Activated CD4-positive, CD25-positive, alpha-beta regulatory T cell (primary cell): ENCODE measurements around the gene CENPB.
"Not testable (repeated sequence)": the region's sequence is repeated elsewhere in the genome, so short reads cannot be mapped to it uniquely, and the experiment has no call there.

Experiments
- DNase-seq, 4 experiments: peaks; one replicate each; lab custom pipeline; 2025; lab: John Stamatoyannopoulos, UW

CENPB gene

DNA sequence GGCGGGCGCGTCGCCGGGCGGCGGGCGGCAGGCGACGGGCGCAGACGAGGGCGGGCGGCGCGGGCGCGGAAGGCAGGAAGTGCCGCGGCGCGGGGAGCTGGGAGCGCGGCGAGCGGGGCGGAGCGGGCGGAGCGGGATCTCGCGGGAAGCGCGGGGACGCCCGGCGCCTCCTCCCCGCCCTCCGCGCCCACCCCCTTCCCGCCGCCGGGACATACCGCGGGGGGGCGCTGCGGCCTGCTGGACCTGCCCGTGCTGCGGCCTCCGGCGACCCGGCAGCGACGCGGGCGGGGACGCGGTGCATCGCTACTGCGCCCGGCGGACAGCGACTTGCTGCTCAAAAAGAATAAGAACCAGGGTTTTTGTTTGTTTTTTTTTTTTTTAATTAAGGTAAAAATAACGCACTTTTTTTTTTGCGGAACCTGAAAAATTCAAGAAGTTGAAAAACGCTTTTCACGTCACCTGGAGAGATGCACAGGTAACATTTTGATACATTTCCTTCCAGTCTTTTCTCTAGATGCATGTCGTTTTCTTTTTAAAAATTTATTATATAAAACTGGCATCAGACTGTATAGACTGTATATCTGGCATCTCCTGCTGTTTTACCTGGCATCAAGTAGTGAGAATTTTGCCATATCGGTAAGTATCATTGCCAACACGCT is at the start of gene CENPB:
Gene CENPB, minus strand, starts transcription at position 76 of the 659 bp plus-strand sequence. CDS start 257 bp downstream, outside the sequence.
- DNase-seq: peak; percentile 85 to 89 (median 86)

- no peak for DNase-seq
These were observed 49.6 kb upstream of the CENPB start for GRCh38 chr20:3836132-3836531.

GRCh38 chr20:3829891-3830290 is 43.4 kb upstream of the CENPB start:
- not testable (repeated sequence) for DNase-seq

DNA sequence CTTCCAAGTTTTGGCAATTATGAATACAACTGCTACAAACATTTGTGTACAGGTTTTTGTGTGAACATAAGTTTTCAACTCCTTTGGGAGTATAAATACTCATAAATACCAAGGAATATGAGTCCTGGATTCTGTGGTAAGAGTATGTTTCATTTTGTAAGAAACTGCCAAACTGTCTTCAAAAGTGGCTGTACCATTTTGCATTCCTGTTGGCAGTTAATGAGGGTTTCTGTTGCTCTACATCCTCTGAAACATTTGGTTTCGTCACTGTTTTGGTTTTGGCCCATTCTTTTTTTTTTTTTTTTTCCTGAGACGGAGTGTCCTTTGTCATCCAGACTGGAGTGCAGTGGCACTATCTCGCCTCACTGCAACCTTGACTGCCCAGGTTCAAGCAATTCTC is 42.3 kb upstream of the CENPB start:
- DNase-seq: no peak

DNA sequence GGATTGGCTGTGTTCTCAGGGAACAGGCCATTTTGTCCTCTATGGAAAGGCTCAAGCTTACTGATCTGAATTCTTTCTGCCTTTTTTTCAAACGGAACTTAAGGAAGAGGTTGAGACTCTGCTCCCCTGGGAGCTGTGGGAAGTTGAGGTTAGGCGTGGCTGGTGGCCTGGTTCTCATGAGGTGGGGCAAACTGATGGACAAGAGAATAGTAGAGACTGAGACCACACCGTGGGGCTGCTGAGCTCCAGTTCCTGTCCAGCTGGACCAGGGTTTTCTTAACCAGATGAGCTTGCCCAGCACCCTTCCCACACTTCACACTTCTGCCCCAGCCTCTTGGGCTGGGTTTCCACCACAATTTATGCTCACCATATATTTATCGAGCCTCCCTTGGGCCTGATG is 39.9 kb upstream of the CENPB start:
- no peak for DNase-seq

- no peak for DNase-seq
These were observed 39.0 kb upstream of the CENPB start for GRCh38 chr20:3825526-3825925.

DNA sequence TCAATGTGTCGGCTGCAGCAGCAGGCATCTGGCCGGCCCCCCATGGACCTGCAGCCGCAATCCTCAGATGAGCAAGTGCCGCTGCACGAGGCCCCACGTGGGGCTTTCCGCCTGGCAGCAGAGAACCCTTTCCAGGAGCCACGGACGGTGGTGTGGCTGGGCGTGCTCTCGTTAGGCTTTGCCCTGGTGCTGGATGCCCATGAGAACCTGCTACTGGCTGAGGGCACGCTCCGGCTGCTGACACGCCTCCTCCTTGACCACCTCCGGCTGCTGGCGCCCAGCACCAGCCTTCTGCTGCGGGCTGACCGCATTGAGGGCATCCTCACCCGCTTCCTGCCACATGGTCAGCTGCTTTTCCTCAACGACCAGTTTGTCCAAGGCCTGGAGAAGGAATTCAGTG is 37.3 kb upstream of the CENPB start:
- DNase-seq: no peak

DNA sequence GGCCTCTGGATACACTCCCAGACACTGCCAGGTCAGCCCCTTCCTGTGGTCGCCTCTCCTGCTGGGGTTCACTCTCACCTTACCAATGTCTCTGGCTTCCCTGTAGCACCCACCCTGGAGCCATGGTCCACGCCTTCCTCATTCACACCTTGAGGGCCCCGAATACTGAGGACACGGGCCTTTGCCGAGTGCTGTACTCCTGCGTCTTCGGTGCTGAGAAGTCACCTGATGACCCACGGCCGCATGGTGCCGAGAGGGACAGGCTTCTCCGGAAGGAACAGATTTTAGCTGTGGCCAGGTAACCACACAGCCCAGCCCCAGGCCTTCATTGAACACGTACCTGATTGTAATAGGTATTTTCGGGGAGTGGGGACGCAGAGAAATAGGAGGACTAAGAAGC is 35.5 kb upstream of the CENPB start:
- DNase-seq: no peak

GRCh38 chr20:3820901-3821727 is 34.6 kb upstream of the CENPB start:
- no peak for DNase-seq

- DNase-seq: peak; percentile 80 to 84 (median 82)
These were observed 33.7 kb upstream of the CENPB start, which contains the start of gene AP5S1 for GRCh38 chr20:3820048-3820900. Gene AP5S1 (plus strand): TSS chr20:3820547. CDS start chr20:3822118, 1,571 bp downstream.

DNA sequence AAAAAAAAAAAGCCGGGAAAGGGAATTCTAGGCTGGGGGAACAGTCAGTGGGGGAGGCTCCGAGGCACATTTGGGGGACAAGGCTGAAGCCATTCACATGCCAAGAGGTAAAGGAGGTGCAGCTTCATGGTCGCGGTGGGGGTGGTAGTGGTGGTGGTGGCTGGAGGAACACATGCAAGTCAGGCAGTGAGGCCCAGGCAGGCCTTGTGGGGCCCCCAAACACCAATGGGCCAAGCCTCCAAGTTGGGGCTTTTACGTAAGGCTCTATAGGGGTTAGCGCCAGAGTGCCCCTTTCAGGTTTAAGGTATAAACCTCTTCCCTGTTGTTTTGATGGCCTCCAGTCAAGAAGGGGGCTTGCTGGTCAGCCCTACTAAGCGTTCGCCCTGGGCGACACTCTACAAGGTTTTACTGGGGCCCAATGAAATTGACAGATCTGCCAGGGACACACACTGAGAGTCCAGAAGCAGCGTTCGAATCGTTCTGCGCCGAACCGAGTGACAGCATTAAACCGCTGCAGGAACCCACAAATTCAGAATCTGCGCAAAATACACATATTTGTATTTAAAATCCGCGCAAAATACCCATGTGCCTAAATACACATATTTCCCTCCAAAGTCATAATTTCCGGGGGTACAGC is 33.0 kb upstream of the CENPB start:
- no peak for DNase-seq

- no peak for DNase-seq
These were observed 31.9 kb upstream of the CENPB start for GRCh38 chr20:3818155-3819151.

DNA sequence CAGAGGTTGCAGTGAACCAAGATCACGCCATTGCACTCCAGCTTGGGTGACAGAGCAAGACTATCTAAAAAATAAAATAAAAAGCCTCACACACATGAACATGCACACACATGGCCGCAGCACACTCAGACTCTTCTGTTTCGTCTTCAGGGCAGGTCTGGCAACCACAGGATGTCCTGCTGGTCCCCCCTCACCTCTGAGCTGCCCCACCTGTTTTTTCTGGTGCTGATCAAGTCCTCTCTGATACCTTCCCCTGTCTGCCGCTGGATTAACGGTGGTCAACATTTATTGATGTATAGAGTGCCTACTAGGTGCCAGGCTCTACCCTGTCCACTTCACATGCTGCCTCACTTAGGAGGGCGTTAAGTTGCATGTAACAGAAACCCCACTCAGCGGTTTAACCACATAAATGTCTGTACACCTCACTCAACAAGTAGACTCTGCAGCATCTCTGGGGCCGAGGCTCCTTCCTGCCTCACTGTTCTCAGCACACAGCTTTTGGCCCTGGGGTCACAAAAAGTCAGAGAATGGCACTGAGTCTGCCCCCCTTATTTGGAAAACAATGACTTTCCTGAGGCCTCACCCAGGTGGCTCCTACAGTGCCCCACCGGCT is 29.3 kb upstream of the CENPB start:
- DNase-seq: peak in 1 of 4 experiments; percentile 15

DNA sequence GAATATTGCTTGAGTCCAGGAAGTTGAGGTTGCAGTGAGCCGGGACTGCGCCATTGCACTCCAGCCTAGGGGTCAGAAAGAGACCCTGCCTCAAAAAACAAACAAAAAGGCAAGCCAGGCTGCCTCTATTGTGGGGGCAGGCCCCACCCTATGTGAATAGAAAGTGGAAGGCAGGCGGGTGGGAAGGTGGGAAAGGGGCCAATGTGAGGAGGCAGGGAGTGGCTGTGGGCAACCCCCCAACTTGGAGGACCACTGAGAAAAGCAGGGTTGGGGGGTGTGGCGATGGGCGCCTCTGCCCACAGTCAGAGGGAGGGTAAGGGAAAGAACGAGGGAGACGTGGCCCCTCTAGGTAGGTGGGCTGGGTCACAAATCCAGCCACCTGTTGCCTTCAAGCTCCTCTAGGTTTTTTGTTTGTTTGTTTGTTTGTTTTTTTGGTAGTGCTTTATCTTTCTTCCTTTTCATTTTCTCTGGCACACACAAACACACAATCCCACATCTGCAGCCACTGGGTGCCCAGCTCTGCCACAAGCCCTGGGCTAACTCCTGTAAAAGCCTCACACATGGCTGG is 28.5 kb upstream of the CENPB start:
- DNase-seq: no peak

GRCh38 chr20:3813848-3814581 is 27.5 kb upstream of the CENPB start:
- DNase-seq: no peak

DNA sequence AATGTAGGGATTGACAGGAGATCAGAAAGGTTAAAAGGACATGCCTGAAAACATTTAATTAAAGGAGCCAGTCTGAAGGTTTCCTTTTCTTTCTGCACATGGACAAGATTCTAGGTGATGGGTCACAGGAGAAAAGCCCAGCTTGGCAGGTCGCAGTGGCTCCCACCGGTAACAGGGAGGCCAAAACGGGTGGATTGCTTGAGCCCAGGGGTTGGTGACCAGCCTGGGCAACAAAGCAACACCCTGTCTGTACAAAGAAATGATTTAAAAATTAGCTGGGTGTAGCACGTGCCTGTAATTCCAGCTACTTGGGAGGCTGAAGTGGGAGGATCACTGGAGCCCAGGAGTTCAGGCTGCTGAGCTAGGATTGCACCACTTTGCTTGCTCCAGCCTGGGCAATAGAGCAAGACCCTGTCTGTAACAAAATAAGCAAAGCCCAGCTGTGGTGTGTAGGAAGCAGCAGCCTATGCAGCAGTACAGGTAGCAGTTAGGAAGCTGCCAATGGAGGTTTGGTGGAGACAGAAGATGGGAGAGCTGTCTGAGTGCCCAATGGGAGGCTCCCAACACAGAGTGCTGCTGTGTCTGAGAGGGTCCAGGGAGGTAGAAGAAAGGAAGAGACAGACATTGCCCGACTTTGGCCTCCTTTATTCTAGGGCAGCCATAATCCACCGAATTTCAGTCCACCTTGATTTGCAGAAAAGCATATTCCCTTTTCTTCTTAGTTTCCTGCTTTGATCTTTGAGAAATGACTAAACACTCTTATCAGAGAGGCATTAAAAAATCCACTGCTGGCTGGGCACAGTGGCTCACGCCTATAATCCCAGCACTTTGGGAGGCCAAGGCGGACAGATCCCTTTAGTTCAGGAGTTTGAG is 26.7 kb upstream of the CENPB start:
- no peak for DNase-seq

- DNase-seq: no peak
These were observed 25.7 kb upstream of the CENPB start for GRCh38 chr20:3812259-3812681.
